Measurements from ENCODE around the gene DECR2. TPM values are rescaled to one million over a fixed set of nuclear protein-coding genes. Genes with fewer than 3 reads are reported as not detected.
A peak's percentile ranks its signal among the peaks of the same experiment; 100 is the strongest.
"Not testable (repeated sequence)": the region's sequence is repeated elsewhere in the genome, so short reads cannot be mapped to it uniquely, and the experiment has no call there.

The DECR2 gene
- polyA plus RNA-seq, 1 donor, result 91.0 TPM

DNA sequence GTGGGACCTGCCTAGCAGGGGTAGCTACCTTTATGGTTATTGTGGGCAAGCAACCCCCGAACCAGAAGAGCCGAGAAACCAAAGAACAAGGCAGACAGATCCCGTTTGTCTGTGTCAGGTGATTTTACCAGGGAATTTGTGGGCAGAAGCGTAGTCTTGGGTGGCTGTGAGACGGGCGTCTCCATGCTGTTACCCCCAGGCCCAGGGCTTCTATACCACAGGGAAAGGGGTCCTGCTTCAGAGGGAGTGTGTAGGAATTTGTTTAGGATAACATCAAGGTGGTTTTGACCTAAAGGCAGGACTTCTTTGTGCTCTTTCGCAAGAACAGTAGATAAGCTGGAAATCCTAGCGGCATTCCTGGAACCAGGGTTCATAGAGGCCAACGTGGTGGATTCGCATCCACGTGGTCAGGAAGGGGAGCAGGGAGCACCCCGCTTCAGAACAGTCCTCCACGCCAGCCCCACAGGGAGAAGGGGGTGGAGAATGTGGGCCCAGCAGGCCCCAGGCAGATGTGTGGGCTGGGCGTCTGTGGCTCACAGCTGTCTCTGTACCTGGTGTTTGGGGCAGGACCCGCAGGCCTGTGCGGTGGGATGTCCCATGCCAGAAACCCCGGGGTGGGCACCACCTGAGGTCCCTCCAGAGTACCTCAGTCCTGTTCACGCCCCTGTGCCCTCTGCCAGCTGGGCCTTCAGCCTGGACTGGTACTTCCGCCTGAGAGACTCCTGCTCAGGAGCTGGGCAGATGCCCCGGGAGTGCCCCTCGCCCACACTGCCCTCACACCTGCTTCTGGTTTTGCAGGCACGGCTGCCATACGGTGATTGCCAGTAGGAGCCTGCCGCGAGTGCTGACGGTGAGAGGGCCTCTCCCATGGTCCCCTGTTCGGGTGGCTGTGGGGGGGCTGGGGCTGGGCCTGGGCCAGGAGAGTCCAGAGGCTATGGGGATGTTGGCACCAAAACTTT, 4.1 kb downstream of the DECR2 start:
- peak overlapping the region; percentile 71 for H3K27ac ChIP-seq (ENCODE audit: low read length)
- no peaks in the 10 kb centered on the region for H3K27me3 ChIP-seq (ENCODE audit: control insufficient read depth, insufficient read depth, low read length)
- DNase-seq, result peak; percentile 89 to 94
- no peak overlapping the region for H3K4me3 ChIP-seq (ENCODE audit: low read length)
- peaks cover 26% of the 10 kb centered on the region for H3K36me3 ChIP-seq (ENCODE audit: control insufficient read depth, insufficient read depth, low read length)
- no CpG with 5 or more reads among the region's 27 CpGs for WGBS (ENCODE audit: insufficient coverage, low lambda C conversion rate)
- H3K9me3 ChIP-seq (ENCODE audit: control insufficient read depth, low read depth, low read length), result peaks cover 4% of the 10 kb centered on the region
- peaks cover 28% of the 10 kb centered on the region for H3K4me1 ChIP-seq (ENCODE audit: control insufficient read depth, insufficient read depth, low read length)

DNA sequence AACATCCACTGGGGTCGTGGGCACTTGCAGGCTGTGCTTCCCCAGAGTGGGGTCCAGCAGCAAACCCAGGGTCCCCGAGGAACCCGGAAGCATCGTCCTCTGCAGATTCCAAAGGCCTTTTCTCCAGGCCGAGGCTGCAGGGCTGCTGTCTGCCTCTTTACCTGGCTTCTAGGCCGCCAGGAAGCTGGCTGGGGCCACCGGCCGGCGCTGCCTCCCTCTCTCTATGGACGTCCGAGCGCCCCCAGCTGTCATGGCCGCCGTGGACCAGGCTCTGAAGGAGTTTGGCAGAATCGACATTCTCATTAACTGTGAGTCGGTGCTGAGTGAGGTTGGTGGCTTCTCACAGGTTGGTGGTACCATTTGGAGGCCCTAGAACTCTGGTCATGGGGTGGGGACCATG, 5.6 kb downstream of the DECR2 start:
- WGBS (ENCODE audit: insufficient coverage, low lambda C conversion rate), result no CpG with 5 or more reads among the region's 16 CpGs
- peaks cover 40% of the 10 kb centered on the region for H3K36me3 ChIP-seq (ENCODE audit: control insufficient read depth, insufficient read depth, low read length)
- H3K27ac ChIP-seq (ENCODE audit: low read length), result no peak overlapping the region

DNA sequence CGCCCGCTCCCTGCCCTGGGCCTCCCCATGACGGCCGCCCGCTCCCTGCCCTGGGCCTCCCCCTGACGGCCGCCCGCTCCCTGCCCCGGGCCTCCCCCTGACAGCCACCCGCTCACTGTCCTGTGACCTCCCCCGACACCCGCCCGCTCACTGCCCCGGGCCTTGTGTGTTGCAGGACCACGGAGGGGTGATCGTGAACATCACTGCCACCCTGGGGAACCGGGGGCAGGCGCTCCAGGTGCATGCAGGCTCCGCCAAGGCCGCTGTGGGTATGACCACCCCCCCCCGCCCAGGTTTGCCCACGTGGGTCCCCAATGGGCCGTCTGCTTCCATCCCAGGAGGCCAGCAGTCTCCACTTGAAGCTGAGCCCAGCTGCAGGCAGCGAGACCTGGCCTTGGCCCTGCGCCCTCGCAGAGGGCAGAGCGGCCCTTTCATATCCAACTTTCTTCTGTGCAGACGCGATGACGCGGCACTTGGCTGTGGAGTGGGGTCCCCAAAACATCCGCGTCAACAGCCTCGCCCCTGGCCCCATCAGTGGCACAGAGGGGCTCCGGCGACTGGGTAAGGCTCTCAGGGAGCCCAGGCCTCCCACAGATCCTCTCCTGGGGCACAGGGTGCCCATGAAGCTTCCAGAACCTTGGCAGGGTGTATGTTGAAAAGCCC, 9.0 kb downstream of the DECR2 start:
- Histone ChIP-seq H3K4me3 (ENCODE audit: low read length) (no peak overlapping the region), H3K27me3 (ENCODE audit: control insufficient read depth, insufficient read depth, low read length) (no peaks in the 10 kb centered on the region), H3K36me3 (ENCODE audit: control insufficient read depth, insufficient read depth, low read length) (peaks cover 40% of the 10 kb centered on the region), H3K9me3 (ENCODE audit: control insufficient read depth, low read depth, low read length) (no peaks in the 10 kb centered on the region), H3K27ac (ENCODE audit: low read length) (no peak overlapping the region), H3K4me1 (ENCODE audit: control insufficient read depth, insufficient read depth, low read length) (peaks cover 8% of the 10 kb centered on the region)
- no peak for DNase-seq
- no CpG with 5 or more reads among the region's 36 CpGs for WGBS (ENCODE audit: insufficient coverage, low lambda C conversion rate)

More for the DNA sequence above, 5.6 kb downstream of the DECR2 start:
- H3K4me3 ChIP-seq (ENCODE audit: low read length), result no peak overlapping the region
- no peaks in the 10 kb centered on the region for H3K27me3 ChIP-seq (ENCODE audit: control insufficient read depth, insufficient read depth, low read length)
- H3K4me1 ChIP-seq (ENCODE audit: control insufficient read depth, insufficient read depth, low read length), result peaks cover 27% of the 10 kb centered on the region
- DNase-seq, result no peak
- no peaks in the 10 kb centered on the region for H3K9me3 ChIP-seq (ENCODE audit: control insufficient read depth, low read depth, low read length)

DNA sequence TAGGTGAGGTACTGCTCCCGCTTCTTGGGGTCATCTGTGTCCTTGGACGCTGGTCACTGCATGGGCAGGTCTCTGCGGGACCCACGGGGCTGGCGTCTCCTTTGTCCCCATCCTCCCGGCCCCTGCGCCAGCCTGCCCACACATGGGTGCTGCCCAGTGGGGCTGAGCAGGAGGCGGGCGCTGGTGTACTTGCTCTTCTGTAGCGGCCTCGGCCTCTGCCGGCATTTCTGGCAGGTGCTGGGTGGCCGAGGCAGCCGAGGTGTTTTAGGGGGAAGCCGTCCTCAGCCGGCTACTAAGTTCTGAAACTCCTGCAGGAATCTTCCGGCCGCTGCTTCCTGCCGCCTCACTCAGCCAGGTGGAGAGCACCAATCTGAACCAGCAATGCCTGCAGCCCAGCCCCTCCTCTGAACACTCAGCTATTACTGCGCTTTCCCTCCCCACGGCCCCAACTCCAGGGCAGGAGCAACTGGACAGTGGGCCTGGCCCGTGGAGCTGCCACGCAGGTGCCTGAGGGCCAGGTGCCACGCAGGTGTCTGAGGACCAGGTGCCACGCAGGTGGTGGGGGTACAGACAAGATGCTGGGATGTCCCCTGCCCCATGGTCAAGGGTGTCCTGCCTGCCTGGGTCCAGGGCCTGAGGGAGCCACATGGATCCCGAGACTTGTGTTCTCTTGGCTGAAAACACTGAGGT, 10.0 kb downstream of the DECR2 start:
- no peak for DNase-seq
- no CpG with 5 or more reads among the region's 26 CpGs for WGBS (ENCODE audit: insufficient coverage, low lambda C conversion rate)
- H3K27me3 ChIP-seq (ENCODE audit: control insufficient read depth, insufficient read depth, low read length), result no peaks in the 10 kb centered on the region
- H3K27ac ChIP-seq (ENCODE audit: low read length), result no peak overlapping the region
- H3K4me1 ChIP-seq (ENCODE audit: control insufficient read depth, insufficient read depth, low read length), result no peaks in the 10 kb centered on the region
- peaks cover 36% of the 10 kb centered on the region for H3K36me3 ChIP-seq (ENCODE audit: control insufficient read depth, insufficient read depth, low read length)
- no peaks in the 10 kb centered on the region for H3K9me3 ChIP-seq (ENCODE audit: control insufficient read depth, low read depth, low read length)
- no peak overlapping the region for H3K4me3 ChIP-seq (ENCODE audit: low read length)

DNA sequence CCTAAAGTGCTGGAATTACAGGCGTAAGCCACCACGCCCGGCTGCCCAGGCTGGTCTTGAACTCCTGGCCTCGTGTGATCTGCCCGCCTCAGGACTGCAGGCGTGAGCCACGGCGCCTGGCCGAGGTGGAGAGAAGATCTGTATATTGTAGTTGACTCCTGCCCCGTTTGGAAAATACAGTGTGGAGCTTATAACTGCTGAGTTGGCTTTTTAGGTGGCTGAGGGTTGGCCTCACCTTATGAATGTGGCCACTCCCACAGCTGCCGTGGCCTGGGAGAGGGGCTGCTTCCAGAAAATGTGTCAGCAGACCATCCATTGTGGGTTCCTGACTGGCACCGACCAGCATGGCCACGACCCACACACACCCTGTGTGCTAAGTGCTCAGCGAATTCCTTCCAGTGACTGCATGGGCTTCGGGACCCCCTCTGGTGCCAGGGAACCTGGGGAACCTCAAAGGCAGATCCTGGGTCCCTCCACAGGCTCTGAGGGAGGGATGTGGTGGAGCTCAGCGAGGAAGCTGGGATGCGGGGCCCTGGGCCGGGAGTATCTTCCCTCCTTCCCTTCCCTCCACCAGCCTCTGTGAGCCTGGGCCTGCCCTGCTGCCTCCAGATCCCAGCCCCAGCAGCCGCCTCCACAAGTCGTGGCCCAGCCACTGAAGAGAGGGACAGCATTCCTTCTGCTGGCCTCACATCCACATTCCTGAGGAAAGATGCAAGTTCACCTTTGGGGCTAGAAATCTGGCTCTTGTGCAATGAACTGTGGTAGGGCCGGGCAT, 12.9 kb downstream of the DECR2 start:
- DNase-seq, result no peak
- WGBS (ENCODE audit: insufficient coverage, low lambda C conversion rate), result 100% methylated on average over 1 of the region's 21 CpGs
- no peak overlapping the region for H3K27ac ChIP-seq (ENCODE audit: low read length)
- H3K36me3 ChIP-seq (ENCODE audit: control insufficient read depth, insufficient read depth, low read length), result peaks cover 24% of the 10 kb centered on the region
- no peak overlapping the region for H3K4me3 ChIP-seq (ENCODE audit: low read length)
- H3K4me1 ChIP-seq (ENCODE audit: control insufficient read depth, insufficient read depth, low read length), result no peaks in the 10 kb centered on the region
- no peaks in the 10 kb centered on the region for H3K9me3 ChIP-seq (ENCODE audit: control insufficient read depth, low read depth, low read length)
- no peaks in the 10 kb centered on the region for H3K27me3 ChIP-seq (ENCODE audit: control insufficient read depth, insufficient read depth, low read length)

DNA sequence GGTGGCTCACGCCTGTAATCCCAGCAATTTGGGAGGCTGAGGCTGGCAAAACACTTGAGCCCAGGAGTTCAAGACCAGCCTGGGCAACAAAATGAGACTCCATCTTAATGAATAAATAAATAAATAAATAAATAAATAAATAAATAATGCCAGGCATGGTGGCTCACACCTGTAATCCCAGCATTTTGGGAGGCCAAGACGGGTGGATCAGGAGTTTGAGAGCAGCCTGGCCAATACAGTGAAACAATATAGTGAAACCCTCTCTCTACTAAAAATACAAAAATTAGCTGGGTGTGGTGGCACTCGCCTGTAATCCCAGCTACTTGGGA, 13.4 kb downstream of the DECR2 start:
- H3K4me3 ChIP-seq (ENCODE audit: low read length); H3K27me3 ChIP-seq (ENCODE audit: control insufficient read depth, insufficient read depth, low read length); H3K4me1 ChIP-seq (ENCODE audit: control insufficient read depth, insufficient read depth, low read length); DNase-seq; H3K9me3 ChIP-seq (ENCODE audit: control insufficient read depth, low read depth, low read length); H3K27ac ChIP-seq (ENCODE audit: low read length): not testable (repeated sequence)
- H3K36me3 ChIP-seq (ENCODE audit: control insufficient read depth, insufficient read depth, low read length), result peaks cover 18% of the 10 kb centered on the region
- no CpG with 5 or more reads among the region's 3 CpGs for WGBS (ENCODE audit: insufficient coverage, low lambda C conversion rate)

DNA sequence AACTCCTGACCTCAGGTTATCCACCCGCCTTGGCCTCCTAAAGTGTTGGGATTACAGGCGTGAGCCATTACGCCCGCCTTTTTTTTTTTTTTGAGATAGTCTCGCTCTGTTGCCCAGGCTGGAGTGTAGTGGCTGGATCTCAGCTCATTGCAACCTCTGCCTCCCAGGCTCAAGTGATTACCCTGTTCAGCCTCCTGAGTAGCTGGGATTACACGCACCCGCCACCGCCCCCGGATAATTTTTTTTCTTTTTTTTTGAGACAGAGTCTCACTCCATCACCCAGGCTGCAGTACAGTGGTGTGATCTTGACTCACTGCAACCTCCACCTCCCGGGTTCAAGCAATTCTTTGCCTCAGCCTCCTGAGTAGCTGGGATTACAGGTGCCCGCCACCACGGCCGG, 20.5 kb downstream of the DECR2 start:
- H3K4me1 ChIP-seq (ENCODE audit: control insufficient read depth, insufficient read depth, low read length); H3K4me3 ChIP-seq (ENCODE audit: low read length); H3K27ac ChIP-seq (ENCODE audit: low read length); H3K36me3 ChIP-seq (ENCODE audit: control insufficient read depth, insufficient read depth, low read length); H3K27me3 ChIP-seq (ENCODE audit: control insufficient read depth, insufficient read depth, low read length); DNase-seq; H3K9me3 ChIP-seq (ENCODE audit: control insufficient read depth, low read depth, low read length): not testable (repeated sequence)
- no CpG with 5 or more reads among the region's 13 CpGs for WGBS (ENCODE audit: insufficient coverage, low lambda C conversion rate)

DNA sequence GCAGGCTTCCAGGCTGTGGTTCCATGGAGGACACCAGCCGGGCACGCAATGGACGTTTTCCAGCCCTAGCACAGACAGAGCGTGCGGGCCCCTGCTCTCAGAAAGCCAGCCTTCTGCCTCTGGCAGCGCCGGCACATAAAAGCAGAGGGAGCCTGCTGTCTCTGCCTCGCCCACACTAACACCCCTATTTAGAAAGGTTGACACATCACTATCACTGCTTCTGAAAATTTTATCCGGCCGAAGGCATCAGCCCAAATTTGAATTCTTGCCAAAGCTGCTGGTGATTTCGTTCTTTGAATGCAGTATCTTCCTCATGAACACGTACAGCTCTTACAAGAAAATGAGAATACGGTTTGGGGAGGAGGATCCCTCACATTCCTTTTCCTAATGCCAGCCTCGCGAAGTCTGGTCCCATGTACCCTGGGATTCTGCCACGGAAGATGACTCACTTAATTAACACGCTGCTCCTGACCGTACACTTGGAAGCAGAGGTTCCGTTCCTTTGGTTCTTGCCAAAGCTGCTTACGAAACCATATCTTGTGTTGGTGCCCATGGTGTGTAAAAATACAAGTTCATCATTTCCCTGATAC, 22.4 kb downstream of the DECR2 start:
- Histone ChIP-seq H3K36me3 (ENCODE audit: control insufficient read depth, insufficient read depth, low read length) (peaks cover 3% of the 10 kb centered on the region), H3K4me3 (ENCODE audit: low read length) (no peak overlapping the region), H3K27me3 (ENCODE audit: control insufficient read depth, insufficient read depth, low read length) (no peaks in the 10 kb centered on the region), H3K27ac (ENCODE audit: low read length) (no peak overlapping the region), H3K4me1 (ENCODE audit: control insufficient read depth, insufficient read depth, low read length) (peaks cover 13% of the 10 kb centered on the region), H3K9me3 (ENCODE audit: control insufficient read depth, low read depth, low read length) (no peaks in the 10 kb centered on the region)
- DNase-seq, result peak in 1 of 2 donors; percentile 57
- 50% methylated on average over 2 of the region's 20 CpGs for WGBS (ENCODE audit: insufficient coverage, low lambda C conversion rate)

DNA sequence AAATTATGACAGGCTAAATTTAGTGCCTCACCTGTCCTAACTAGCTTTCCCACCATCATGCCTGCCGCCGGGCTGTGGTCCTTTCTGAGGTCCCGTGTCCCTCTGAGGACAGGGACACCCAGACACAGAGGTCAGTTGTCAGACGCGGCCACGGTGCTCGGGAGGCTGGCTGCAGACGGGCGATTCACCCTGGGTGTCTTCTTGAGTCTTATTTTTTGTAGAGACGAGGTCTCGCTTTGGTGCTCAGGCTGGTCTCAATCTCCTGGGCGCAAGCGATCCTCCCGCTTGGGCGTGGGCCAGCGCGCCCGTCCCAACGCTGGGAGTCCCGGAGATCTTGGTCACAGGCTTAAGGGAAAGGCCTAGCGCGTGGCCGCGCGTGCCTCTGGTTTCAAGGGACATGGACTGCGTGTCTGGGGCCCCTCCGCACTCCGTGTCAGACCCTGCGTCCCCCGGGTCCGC, 23.0 kb downstream of the DECR2 start:
- Histone ChIP-seq H3K9me3 (ENCODE audit: control insufficient read depth, low read depth, low read length) (no peaks in the 10 kb centered on the region), H3K4me1 (ENCODE audit: control insufficient read depth, insufficient read depth, low read length) (peaks cover 13% of the 10 kb centered on the region), H3K27ac (ENCODE audit: low read length) (peak overlapping the region; percentile 89), H3K4me3 (ENCODE audit: low read length) (peak overlapping the region; percentile 63), H3K27me3 (ENCODE audit: control insufficient read depth, insufficient read depth, low read length) (no peaks in the 10 kb centered on the region), H3K36me3 (ENCODE audit: control insufficient read depth, insufficient read depth, low read length) (peaks cover 3% of the 10 kb centered on the region)
- WGBS (ENCODE audit: insufficient coverage, low lambda C conversion rate), result no CpG with 5 or more reads among the region's 31 CpGs
- DNase-seq, result no peak
